Kidney epithelial cell (primary cell): Measurements from ENCODE around the gene RIC3. TPM values are rescaled to one million over a fixed set of nuclear protein-coding genes. Genes with fewer than 3 reads are reported as not detected.

ENCODE experiments used
- DNase-seq: peaks from one replicate; pipeline ENCODE4 v3.0.0-alpha.2; 2010; ENCODE audit warnings: low read depth
- H3K27me3 ChIP-seq: 2 replicates; pipeline ENCODE4 v1.6.0; 2011; ENCODE audit warnings: low read length; ENCODE audit not compliant: control insufficient read depth, insufficient read depth
- H3K36me3 ChIP-seq: 2 replicates; pipeline ENCODE4 v1.5.1; 2011; ENCODE audit warnings: low read length; ENCODE audit not compliant: control insufficient read depth, insufficient read depth
- H3K4me3 ChIP-seq: 2 replicates; pipeline ENCODE4 v1.5.1; 2011; ENCODE audit warnings: low read depth, mild to moderate bottlenecking, control low read depth, low read length
- total RNA-seq: library from RNA; depleted of rRNA; stranded (reverse); fragments of >200 nt; gene quantifications from 2 replicates; pipeline ENCODE4 v1.2.3, GENCODE V29; 2015
- TF ChIP-seq, protein P1 (sequence below): IDR thresholded peaks from 2 replicates; pipeline ENCODE4 v1.5.1; 2011; ENCODE audit warnings: mild to moderate bottlenecking, moderate library complexity, low read length, control low read depth, inconsistent platforms; ENCODE audit not compliant: insufficient read depth, poor library complexity, severe bottlenecking

RIC3 gene
- total RNA-seq, 1 donor from 2014 or later, result 19.5 TPM

- TF ChIP-seq, protein P1, sequence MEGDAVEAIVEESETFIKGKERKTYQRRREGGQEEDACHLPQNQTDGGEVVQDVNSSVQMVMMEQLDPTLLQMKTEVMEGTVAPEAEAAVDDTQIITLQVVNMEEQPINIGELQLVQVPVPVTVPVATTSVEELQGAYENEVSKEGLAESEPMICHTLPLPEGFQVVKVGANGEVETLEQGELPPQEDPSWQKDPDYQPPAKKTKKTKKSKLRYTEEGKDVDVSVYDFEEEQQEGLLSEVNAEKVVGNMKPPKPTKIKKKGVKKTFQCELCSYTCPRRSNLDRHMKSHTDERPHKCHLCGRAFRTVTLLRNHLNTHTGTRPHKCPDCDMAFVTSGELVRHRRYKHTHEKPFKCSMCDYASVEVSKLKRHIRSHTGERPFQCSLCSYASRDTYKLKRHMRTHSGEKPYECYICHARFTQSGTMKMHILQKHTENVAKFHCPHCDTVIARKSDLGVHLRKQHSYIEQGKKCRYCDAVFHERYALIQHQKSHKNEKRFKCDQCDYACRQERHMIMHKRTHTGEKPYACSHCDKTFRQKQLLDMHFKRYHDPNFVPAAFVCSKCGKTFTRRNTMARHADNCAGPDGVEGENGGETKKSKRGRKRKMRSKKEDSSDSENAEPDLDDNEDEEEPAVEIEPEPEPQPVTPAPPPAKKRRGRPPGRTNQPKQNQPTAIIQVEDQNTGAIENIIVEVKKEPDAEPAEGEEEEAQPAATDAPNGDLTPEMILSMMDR, result no peak
- Histone ChIP-seq H3K27me3 (no peaks in the 10 kb centered on the region), H3K4me3 (no peak overlapping the region), H3K36me3 (no peaks in the 10 kb centered on the region)
- DNase-seq, result no peak
These were observed 19.1 kb downstream of the RIC3 start for GRCh38 chr11:8149726-8150125.

DNA sequence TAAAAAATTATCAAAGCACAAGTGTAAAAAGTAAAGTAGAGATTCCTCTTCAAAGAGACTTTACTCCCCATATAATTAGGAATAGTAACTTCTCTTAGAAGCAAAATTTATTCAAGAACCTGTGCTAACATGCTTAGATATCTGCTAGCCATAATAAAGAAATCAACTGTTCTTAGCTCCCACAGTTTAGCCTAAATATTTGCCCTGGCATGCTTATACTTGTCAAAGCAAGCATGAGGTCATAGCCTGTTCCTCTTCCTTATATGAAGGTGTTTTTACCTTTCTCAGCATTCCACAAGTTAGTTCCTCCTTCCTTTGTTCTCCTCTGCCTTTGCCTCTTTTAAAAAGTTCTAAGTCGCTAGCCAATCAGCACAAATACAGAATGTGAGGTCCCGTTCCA is 30.3 kb downstream of the RIC3 start:
- no peak for DNase-seq
- H3K27me3 ChIP-seq, result no peaks in the 10 kb centered on the region
- H3K4me3 ChIP-seq, result no peak overlapping the region
- TF ChIP-seq, protein P1, result no peak
- H3K36me3 ChIP-seq, result no peaks in the 10 kb centered on the region

GRCh38 chr11:8127447-8127846 is 41.4 kb downstream of the RIC3 start:
- TF ChIP-seq, protein P1, result no peak
- Histone ChIP-seq H3K27me3 (no peaks in the 10 kb centered on the region), H3K36me3 (no peaks in the 10 kb centered on the region), H3K4me3 (no peak overlapping the region)
- no peak for DNase-seq

DNA sequence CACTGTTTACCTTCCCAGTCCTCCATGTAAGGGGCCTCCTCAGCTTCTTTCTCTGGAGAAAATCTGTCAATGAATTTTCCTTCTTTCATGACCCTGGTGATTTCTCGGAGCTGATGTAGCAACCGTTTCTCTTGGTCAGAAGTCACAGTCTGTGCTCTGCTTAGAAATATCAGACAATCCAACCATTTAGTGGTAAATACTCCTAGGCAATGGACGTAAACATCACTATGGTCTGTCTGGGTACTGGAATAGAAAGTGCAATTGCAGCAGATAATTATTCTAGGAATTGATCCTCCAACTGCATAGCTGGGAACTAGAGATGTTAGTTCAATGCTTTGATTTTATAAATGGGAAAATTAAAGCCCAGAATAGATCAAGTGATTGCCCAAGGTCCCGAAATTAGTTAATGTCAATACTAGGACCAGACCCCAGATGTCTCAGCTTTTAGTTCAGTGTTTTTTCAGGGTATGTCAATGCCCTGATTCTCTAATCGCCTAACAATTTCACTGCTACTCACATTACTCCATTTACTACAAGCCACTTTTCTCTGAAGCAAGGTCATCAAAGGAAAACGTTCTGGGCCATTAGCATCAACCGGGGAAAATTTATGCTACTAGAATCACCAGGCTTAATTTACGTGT is 42.1 kb downstream of the RIC3 start:
- H3K4me3 ChIP-seq, result no peak overlapping the region
- no peaks in the 10 kb centered on the region for H3K27me3 ChIP-seq
- TF ChIP-seq, protein P1, result no peak
- DNase-seq, result no peak
- H3K36me3 ChIP-seq, result no peaks in the 10 kb centered on the region

DNA sequence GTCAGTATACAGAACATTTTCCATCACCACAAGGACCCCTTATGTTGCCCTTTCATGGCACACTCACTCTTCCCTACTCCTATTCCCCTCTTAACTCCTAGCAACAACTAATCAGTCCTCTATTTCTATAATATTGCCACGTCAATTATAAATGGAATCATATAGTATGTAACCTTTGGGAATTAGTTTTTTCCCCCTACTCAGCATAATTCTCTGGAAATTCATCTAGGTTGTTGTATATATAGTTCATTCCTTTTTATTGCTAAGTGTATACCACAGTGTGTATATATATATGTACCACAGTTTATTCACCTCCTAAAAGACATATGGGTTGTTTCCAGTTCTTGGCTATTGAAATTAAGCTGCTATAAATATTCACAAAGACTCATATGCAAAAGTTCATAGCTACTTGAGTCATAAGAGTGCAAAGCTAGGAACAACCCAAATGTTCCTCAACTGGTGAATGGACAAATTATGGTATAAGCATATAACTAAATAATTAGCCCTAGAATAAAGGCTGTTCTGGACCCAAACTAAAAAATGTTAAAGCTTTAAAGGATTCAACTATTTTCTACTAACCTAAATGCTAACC is 46.6 kb downstream of the RIC3 start:
- no peak for DNase-seq
- Histone ChIP-seq H3K4me3 (no peak overlapping the region), H3K27me3 (no peaks in the 10 kb centered on the region), H3K36me3 (no peaks in the 10 kb centered on the region)
- TF ChIP-seq, protein P1, result no peak

- TF ChIP-seq, protein P1, result no peak
- DNase-seq, result no peak
- no peaks in the 10 kb centered on the region for H3K27me3 ChIP-seq
- H3K36me3 ChIP-seq, result no peaks in the 10 kb centered on the region
- no peak overlapping the region for H3K4me3 ChIP-seq
These were observed 57.2 kb downstream of the RIC3 start for GRCh38 chr11:8111636-8112035.
